GM12878 (cell line): ENCODE results near the gene PKP3. TPM values are rescaled to one million over a fixed set of nuclear protein-coding genes. Genes with fewer than 3 reads are reported as not detected.

Experiments
- ATAC-seq: fragments of 200-7000 bp; cut with Tn5 transposase; 3 replicates; pipeline ENCODE4 v1.9.1; 2020; ENCODE audit warnings: mild to moderate bottlenecking, moderate library complexity
- BruUV-seq: library from RNA; stranded (reverse); fragments of 400-500 nt; replicated peaks from 2 replicates; lab custom pipeline; 2021; lab: Mats Ljungman, UMichigan
- CTCF ChIA-PET: fragments of 300-600 bp; sonication (Branson Sonifier 250); formaldehyde crosslinking; extraction: SDS; loops from one replicate; lab custom pipeline; 2021; ENCODE audit warnings: inconsistent platforms; lab: Yijun Ruan, JAX
- POLR2A ChIA-PET: fragments of 350-600 bp; formaldehyde crosslinking; extraction: SDS; loops from one replicate; lab custom pipeline; 2021; ENCODE audit warnings: inconsistent platforms; lab: Charles Lee
- RAD21 ChIA-PET: fragments of 300-600 bp; sonication (Branson Sonifier 250); formaldehyde crosslinking; loops from one replicate; lab custom pipeline; 2023; ENCODE audit warnings: antibody characterized with exemption; ENCODE audit not compliant: unreplicated experiment; lab: Charles Lee
- SMC1A ChIA-PET: fragments of 300-600 bp; sonication (Branson Sonifier 250); formaldehyde crosslinking; loops from one replicate; lab custom pipeline; 2023; ENCODE audit not compliant: unreplicated experiment, uncharacterized antibody; lab: Charles Lee
- DNase-seq: peaks from one replicate; pipeline ENCODE4 v3.0.0-alpha.2; 2011; ENCODE audit warnings: low read depth, low spot score
- FAIRE-seq: peaks from 3 replicates; lab custom pipeline; 2011; peaks lifted over from hg19 to GRCh38; lab: Jason Lieb, UNC
- H2AFZ ChIP-seq: 2 replicates; pipeline ENCODE4 v1.6.0; 2011; ENCODE audit warnings: low read depth, low read length, control low read depth; ENCODE audit not compliant: control insufficient read depth
- H3K27ac ChIP-seq: 2 replicates; pipeline ENCODE4 v1.5.1; 2011; ENCODE audit warnings: control low read depth; ENCODE audit not compliant: control insufficient read depth, insufficient read depth
- H3K27me3 ChIP-seq, 2 experiments: replicated peaks in 1 of 2; 2 replicates each; pipeline versions ENCODE4 v1.6.0 to v1.6.1; 2011; ENCODE audit warnings: low read length in 1 of 2; ENCODE audit not compliant: control insufficient read depth in 2 of 2, insufficient read depth in 2 of 2
- H3K36me3 ChIP-seq, 2 experiments: 2 replicates each; pipeline ENCODE4 v1.5.1; 2011; ENCODE audit warnings: low read length in 1 of 2; ENCODE audit not compliant: control insufficient read depth in 2 of 2, insufficient read depth in 2 of 2
- H3K4me1 ChIP-seq: 2 replicates; pipeline ENCODE4 v1.6.1; 2011; ENCODE audit warnings: mild to moderate bottlenecking, low read length, moderate library complexity, mixed read lengths; ENCODE audit not compliant: control insufficient read depth, insufficient read depth
- H3K4me2 ChIP-seq: 2 replicates; pipeline ENCODE4 v1.6.0; 2011; ENCODE audit warnings: control low read depth; ENCODE audit not compliant: control insufficient read depth, insufficient read depth
- H3K4me3 ChIP-seq: fragments of 200-600 bp; sonication (generic); 2 replicates; pipeline ENCODE4 v1.5.1; 2016
- H3K79me2 ChIP-seq: 2 replicates; pipeline ENCODE4 v1.6.0; 2011; ENCODE audit warnings: low read length; ENCODE audit not compliant: control insufficient read depth, insufficient read depth
- H3K9ac ChIP-seq: 2 replicates; pipeline ENCODE4 v1.8.0; 2011; ENCODE audit warnings: low read length, control low read depth, mixed read lengths; ENCODE audit not compliant: control insufficient read depth, insufficient read depth
- H3K9me3 ChIP-seq: replicated peaks from 3 replicates; pipeline ENCODE4 v1.5.1; 2011; ENCODE audit warnings: mild to moderate bottlenecking, low read length; ENCODE audit not compliant: control insufficient read depth, insufficient read depth
- H4K20me1 ChIP-seq: 2 replicates; pipeline ENCODE4 v1.6.0; 2011; ENCODE audit not compliant: control insufficient read depth, insufficient read depth
- E4F1 ChIP-seq: fragments of 450-650 bp; IDR thresholded peaks from 2 replicates; pipeline ENCODE4 v1.6.1; 2018; ENCODE audit warnings: borderline replicate concordance, mild to moderate bottlenecking; ENCODE audit not compliant: partially characterized antibody
- MTA3 ChIP-seq: IDR thresholded peaks from 2 replicates; pipeline ENCODE4 v1.6.1; 2012; ENCODE audit warnings: low read length, inconsistent platforms, borderline replicate concordance
- NBN ChIP-seq: fragments of 450-650 bp; IDR thresholded peaks from 2 replicates; pipeline ENCODE4 v1.6.1; 2016
- RAD51 ChIP-seq: fragments of 450-650 bp; IDR thresholded peaks from 2 replicates; pipeline ENCODE4 v1.6.1; 2016; ENCODE audit warnings: moderate library complexity, mild to moderate bottlenecking, inconsistent platforms
- USF1 ChIP-seq: IDR thresholded peaks from 2 replicates; pipeline ENCODE4 v1.6.1; 2011; ENCODE audit warnings: borderline replicate concordance, low read depth, mild to moderate bottlenecking, moderate library complexity, mixed read lengths, low read length; ENCODE audit not compliant: insufficient read depth; ENCODE audit errors: extremely low read length
- WGBS: methylation state at CpG from one replicate; pipeline ENCODE4 v1.1.6; 2016; ENCODE audit warnings: low lambda C conversion rate; ENCODE audit not compliant: insufficient replicate concordance, insufficient coverage; ENCODE audit errors: missing lambda C conversion rate; 5-methylcytosine and 5-hydroxymethylcytosine counted together
- in situ Hi-C: fragments of 300-500 bp; cut with MboI; formaldehyde crosslinking; loops from 9 replicates; pipeline ENCODE4 v1.14.3; 2018; ENCODE audit warnings: mixed read lengths
- intact Hi-C: fragments of 100-400 bp; cut with micrococcal nuclease; formaldehyde crosslinking; loops from one replicate; pipeline ENCODE4 v1.14.2; 2022; ENCODE audit not compliant: unreplicated experiment
- polyA plus RNA-seq, 11 experiments: library from polyadenylated mRNA; depleted of rRNA in 4 of 11; unstranded in 6 of 11; stranded (reverse) in 5 of 11; fragments of >200 nt; fragmentation: Nextera tagmentation in 4 of 11; fragmentation: Illumina TruSeq in 1 of 11; extraction: Ambion mirVana in 4 of 11; extraction: Trizol in 1 of 11; gene quantifications; 1 replicate in 1 of 11; 2 replicates in 10 of 11; pipeline versions ENCODE4 v1.2.1 to v1.2.3, GENCODE V29; 2011 to 2016; ENCODE audit warnings: inconsistent platforms in 2 of 11, missing spikeins in 2 of 11, low read depth in 1 of 11
- total RNA-seq, 4 experiments: library from RNA; depleted of rRNA in 3 of 4; stranded (reverse); fragments of >200 nt in 3 of 4; fragmentation: Illumina TruSeq in 1 of 4; extraction: Trizol in 1 of 4; gene quantifications; 2 replicates each; pipeline versions ENCODE4 v1.2.1 to v1.2.3, GENCODE V29; 2013 to 2021

Gene PKP3
- total and polyA plus RNA-seq, 10 of the 15 experiments (the other 5 are each of a cell fraction or from before 2014, with no cell fraction given), result 0.45 to 0.90 TPM; not detected in 8

GRCh38 chr11:364991-365725, 28.9 kb upstream of the PKP3 start:
- intact Hi-C loops (no loop called here), in situ Hi-C loops (loop anchor here (10.0 kb wide), 1 partner anchor 160 kb away; the partner anchor contains the start of genes BET1L and RIC8A)
- ATAC-seq, result no peak
- H4K20me1 ChIP-seq, result no peaks in the 10 kb centered on the region
- H2AFZ ChIP-seq, result no peak overlapping the region
- ChIA-PET POLR2A (interaction anchor here (0.6 kb wide), 1 partner anchor 178 kb away, joined by 3 read pairs; no protein-coding TSS in a partner anchor), CTCF (interaction anchor here (0.8 to 6.7 kb wide), 7 partner anchors 22 to 146 kb away, joined by 3 to 45 read pairs (median 5); partner anchors contain the start of genes IFITM2 and PTDSS2)
- H3K9me3 ChIP-seq, result peaks cover 8% of the 10 kb centered on the region; the same call in 2 of the 3 replicates
- DNase-seq, result no peak
- H3K4me2 ChIP-seq, result no peak overlapping the region
- H3K9ac ChIP-seq, result no peak overlapping the region
- TF ChIP-seq USF1, result no peak
- no peak for TF ChIP-seq E4F1
- TF ChIP-seq NBN, result no peak
- TF ChIP-seq RAD51, result no peak
- no peak for TF ChIP-seq MTA3
- TF ChIP-seq, all 136 proteins: peak for 0
- H3K36me3 ChIP-seq, result no peaks in the 10 kb centered on the region
- H3K79me2 ChIP-seq, result no peaks in the 10 kb centered on the region
- no peak overlapping the region for H3K27ac ChIP-seq
- BruUV-seq, result no TSS peak
- WGBS, result 52% methylated on average over 22 of the region's 22 CpGs
- peaks cover 4 to 5% of the 10 kb centered on the region in 2 experiments; a peak in 3 of 4 replicates for H3K27me3 ChIP-seq
- ChIA-PET RAD21 (interaction anchor here (1.1 to 1.5 kb wide), 3 partner anchors 60 to 113 kb away, joined by 3 to 6 read pairs (median 5); no protein-coding TSS in a partner anchor), SMC1A (interaction anchor here (1.5 to 1.6 kb wide), 3 partner anchors 59 to 154 kb away, joined by 4 to 5 read pairs (median 4); no protein-coding TSS in a partner anchor)
- H3K4me1 ChIP-seq, result no peaks in the 10 kb centered on the region
- no peak overlapping the region for H3K4me3 ChIP-seq
- FAIRE-seq, result no peak
